ENCODE measurements around the gene FARP1.

FARP1 gene

DNA sequence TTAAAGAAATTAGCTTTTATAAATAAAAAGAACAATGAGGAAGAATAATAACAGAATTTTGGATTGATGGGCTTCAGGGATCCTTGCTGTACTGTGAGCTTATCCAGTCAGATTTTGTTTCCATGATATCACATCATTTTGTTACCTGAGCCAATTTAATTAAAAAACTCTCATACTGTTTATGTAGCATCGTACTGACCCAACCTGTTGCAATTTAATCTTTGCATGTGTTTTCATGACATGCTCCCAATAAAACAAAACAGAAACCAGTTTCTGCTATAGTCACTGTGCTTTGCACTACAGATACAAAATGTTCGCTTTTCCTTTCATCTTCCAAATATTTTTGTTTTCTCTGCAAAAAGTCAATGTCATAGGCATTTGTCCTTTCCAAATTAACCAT lies 143.9 kb downstream of the FARP1 start:
- no peak for DNase-seq (ENCODE audit: low read depth in 3 of 3)

DNA sequence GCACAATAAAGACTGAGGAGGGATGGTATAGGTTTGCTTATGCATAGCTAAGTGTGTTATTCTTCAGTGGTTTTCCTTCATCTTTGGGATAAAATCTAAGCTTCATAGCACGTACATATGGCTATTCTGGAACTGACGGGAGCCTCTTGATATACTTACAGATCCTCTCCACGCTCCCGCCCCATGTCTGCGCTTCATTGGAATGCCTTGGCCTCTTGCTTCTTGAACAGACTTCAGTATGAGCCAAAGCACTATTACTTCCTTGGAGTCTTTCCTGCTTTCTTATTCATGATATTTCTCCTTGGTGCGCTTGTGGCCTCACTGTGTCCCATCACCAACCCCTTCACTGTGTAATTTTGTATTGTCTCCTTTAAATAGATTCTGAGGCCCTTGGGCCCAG lies 145.3 kb downstream of the FARP1 start:
- DNase-seq (ENCODE audit: low read depth in 3 of 3): no peak

DNA sequence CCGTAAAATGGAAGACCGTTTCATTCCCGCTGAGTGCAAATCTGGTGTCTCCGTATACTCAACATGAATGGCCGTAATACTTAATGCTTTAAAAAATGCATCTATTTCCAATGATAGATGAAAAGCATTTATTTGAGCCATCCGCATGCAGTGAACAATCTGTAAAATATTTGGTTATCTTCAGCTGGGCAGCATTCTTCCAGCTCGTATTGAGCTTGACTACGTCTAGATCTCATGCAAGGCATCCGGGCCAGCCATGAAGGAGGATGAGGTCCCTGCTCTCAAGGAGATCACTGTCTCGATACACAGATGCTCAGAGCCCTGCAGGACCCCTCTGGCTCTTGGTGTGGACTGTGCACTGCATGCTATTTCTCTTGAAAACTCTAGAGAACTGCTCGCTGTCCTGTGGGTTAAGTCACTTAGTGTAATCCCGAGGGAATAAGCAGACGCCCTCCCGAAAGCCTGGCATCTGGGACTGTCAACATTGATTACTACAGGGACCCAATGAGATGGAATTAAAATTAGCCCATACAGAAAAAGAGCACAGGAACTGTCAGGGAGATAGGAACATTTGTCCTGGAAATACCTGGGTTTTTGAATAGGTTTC lies 146.5 kb downstream of the FARP1 start:
- no peak for DNase-seq (ENCODE audit: low read depth in 3 of 3)

DNA sequence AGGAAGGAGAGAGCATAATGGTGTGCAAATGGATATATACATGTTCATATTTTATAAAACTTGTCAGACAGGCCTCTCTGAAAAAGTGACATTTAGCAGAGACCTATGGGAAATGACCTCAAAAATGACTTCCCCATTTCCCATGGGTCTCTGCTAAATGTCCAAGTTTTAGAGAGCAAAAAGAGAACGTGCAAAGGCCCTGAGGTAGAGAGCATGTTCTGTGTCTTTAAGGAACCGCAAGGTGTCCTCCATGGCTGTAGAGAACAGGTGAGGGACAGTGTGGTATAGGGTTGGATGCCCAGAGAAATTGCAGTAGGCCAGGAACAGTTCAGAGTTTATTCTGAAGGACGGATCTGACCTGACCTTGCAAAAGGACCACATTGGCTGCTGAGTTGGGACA lies 147.4 kb downstream of the FARP1 start:
- no peak for DNase-seq (ENCODE audit: low read depth in 3 of 3)

DNA sequence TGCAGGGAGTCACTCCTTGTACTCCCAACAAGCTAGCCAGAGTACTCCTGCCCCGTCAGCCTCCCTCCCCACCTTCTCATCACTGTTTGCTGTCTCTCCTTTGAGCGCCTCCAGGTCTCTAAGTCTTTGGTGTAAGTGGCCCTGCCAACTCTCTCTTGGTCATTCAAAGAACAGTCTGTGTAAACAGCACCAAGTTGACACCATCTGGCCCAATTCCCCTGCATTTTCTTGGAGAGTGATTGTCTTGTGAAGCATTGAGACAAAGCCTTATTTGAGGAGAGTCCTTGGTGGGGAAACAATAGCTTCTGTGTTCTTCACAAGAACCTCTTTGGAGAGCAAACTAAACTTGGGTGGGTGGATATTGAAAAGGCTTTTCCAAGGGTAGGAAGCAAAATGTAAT lies 148.8 kb downstream of the FARP1 start:
- DNase-seq (ENCODE audit: low read depth in 3 of 3): no peak

DNA sequence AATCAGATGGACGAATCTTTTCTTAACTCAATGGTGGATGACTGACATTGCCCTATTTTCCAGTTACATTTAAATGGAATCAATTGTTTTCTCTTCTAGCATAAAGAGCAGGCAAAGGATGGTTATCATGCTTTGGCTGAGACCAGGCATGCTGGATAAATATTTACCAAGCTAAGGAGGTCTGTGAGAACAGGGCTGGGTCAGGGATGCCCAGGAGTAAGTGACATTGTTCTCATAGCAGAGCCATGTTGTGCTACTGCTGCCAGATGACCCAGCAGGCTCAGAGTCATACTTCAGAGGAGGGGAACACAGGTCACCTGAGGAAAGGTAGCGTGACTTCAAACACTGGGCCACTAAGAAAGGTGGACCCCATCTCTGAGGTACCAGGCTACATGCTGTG lies 150.2 kb downstream of the FARP1 start:
- no peak for DNase-seq (ENCODE audit: low read depth in 3 of 3)

DNA sequence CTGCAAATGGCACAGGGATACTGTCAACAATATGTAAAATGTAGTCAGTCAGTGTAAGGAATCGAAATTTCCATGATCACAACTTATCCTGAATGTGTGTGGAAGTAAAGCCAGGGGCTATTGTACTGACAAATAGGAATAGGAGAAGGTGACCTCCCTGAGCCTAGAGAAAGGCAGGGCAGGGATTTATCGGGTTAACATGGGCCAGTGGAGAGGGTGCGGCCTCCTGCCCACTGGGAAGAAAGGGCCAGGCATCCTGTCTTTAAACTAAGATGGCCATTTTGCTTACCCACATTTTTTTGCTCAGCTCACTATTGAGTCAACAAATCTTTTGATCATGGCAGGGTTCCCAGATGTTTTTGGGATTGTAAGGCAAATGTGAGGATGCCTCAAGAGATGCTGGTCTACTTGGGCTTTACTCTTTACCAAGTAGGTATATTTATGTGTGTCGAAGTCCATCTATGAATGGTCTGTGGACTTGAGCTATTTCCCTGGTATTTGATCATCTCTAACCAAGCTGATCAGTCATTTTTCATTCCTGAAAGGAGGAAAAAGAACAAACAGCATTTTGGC lies 150.8 kb downstream of the FARP1 start:
- no peak for DNase-seq (ENCODE audit: low read depth in 3 of 3)

DNA sequence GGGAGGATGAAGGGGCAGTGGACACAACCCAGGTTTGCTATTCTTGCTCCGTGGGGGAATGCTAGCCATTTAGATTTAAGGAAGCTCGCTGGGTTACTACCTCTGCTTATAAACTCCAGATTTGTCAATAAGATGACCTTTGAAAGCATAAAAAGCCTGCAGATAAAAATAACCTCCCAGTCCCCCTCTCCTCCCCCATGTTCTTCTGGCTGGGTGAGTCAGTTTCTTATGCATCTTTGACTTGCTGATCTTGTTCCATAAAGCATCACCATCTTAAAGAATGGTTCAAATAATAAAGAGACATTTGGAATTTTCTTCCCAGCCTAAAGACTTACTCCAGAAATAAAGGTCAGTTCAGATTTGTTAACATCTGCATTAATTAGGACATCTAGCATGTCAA lies 152.5 kb downstream of the FARP1 start:
- no peak for DNase-seq (ENCODE audit: low read depth in 3 of 3)

DNA sequence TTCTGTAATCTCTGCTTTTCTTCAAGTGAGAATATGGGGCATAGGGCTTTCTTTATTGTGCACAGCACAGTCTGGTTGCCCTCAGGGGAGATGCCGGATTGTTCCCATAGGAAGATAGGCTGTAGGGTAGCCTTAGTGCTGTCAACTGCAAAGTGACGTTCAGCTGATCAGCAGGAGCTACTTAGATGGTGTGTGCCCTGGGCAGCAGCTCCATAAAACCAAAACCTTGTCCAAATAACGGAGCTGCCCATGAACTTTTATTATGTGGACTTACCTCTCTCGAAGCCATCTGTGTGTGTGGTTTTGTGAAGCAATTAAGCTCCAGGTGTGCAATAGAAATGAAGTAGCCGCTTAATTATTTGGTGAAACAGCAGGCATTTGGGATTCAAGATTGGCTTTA lies 154.2 kb downstream of the FARP1 start:
- DNase-seq (ENCODE audit: low read depth in 3 of 3): no peak

DNA sequence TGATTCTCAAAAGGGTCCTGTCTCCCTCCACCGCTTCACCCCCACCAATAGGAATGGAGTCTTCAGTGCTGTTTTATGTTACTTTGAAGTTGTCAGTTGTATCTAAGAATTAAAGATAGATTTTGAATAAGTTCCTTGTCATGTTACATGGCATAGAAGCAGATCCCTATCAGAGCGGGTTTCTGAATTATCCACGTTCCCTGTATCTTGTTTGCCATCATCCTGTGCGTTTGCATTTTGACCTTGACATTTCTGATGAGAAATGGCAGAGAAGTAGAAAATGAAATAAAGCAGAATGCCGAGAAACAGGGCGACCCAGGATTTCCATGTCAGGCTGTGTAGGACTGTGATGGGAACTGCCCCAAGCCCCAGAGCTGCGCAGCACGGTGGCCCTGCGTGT lies 154.9 kb downstream of the FARP1 start:
- no peak for DNase-seq (ENCODE audit: low read depth in 3 of 3)

DNA sequence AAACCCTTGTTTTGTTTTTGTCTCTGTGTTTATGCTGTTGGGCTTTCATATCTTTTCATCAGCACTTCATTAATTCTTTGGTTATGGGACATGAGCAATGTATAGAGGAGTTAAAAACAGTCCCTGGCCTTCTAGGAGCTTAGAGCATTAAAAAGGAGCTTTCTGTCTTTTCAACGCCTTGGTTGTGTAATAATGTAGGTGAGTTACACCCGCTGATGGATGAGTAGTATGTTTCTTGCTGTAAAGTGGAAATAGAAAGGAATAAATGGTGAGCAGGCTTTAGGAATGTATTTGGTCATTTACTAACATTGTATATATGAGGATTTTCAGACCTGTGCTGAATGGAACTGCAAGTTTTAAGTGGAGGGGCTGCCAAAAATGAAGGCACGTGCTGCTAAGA lies 155.7 kb downstream of the FARP1 start:
- DNase-seq (ENCODE audit: low read depth in 3 of 3): no peak

DNA sequence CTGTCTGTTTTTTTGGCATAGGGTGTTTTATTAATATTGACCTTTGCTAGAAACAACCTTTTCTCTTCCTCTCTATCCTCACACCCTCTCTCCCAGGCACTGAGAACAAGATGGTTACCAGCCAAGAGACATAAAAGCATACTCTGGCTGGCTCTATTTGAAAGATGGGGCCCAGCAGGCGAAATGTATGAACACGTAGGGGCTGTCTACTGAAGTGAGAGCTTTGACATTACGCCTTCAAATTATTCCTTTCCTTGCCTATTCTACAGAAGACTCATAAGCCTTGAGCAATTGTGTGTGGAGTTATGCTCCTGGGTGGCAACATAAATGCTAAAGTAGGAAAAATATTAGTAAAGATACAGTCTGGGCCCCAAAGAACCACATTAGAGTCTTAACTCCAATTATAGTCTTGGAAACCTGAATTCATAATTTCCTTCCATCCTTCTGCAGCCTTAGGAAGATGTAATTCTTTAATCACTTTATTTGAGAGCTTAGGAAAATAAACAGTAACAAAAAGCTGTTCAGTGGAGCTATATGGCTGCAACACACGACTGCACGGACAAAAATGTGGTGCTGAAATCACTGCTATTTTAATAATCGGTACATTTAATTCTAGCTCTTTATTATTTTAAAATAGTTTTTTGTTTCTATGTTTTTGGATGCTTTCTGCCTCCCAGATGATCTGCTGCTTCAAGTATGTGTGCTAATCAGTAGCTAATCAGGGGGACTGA lies 156.5 kb downstream of the FARP1 start:
- no peak for DNase-seq (ENCODE audit: low read depth in 3 of 3)

DNA sequence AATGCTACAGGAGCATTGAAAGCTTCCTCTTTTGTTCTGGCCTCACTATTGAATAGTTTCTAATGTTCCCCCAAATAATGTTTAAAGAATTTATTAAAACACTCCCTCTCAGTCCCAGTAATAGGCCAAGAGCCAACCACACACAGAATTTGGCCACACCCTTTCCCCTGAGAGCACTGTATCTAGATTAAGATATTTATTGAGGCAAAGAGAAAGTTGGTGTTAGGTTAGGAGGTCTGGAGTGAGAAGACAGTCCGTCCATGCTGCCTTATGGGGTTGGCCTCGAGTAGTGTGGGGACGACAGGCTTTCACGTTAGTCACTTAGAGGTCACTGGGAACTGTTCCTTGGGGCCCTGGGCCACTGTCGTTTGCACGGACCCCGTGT lies 157.1 kb downstream of the FARP1 start:
- DNase-seq (ENCODE audit: low read depth in 3 of 3): no peak

DNA sequence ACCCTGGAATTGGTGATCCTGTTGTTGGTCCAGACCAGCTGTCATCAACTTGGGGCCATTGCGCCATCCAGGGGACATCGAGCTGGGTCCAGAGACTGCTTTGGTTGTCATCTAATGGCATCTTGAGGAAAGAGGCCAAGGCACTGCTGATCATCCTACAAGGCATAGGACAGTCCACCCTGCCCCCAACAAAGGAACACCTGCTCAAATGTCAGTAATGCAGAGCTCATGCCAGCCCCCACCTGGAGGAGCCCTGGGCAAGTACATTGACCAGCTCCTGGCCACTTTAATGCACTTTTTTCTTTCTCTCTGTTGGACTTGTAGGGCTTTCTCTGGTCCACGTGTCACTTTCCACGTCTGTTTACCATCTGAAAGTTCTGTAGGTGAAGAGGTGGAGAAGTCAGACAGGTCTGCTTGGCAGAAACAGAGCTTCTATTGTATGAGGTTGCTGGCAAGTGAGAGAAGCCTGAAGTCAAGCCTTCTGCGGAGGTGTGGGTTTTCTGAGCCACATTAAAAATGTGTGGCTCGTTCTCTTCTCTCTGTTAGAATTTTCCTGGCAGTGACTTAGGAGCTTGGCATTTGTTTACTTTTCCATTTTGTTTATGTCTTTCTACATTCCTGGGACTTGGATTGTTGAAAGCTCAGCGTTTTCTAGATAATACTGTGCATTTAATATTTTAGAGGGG lies 158.2 kb downstream of the FARP1 start:
- no peak for DNase-seq (ENCODE audit: low read depth in 3 of 3)

DNA sequence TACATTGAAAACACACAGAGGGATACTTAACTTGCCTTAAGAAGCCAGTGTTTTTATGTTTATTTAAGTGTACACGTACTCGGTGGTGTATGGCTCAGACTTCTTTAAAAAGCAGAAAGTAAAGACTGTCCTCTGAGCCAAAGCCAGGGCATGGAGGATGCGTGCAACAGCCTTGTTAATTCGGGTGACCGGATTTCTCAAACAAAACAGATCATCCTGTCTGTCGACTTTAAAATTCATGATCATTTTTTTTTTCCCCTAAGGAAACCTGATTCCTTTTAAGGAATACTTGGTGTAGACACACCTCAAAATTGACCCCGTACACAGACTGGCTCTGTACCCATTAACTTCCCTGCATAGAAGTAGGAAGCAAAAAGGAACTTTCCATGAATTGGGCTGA lies 158.8 kb downstream of the FARP1 start:
- DNase-seq (ENCODE audit: low read depth in 3 of 3): no peak

DNA sequence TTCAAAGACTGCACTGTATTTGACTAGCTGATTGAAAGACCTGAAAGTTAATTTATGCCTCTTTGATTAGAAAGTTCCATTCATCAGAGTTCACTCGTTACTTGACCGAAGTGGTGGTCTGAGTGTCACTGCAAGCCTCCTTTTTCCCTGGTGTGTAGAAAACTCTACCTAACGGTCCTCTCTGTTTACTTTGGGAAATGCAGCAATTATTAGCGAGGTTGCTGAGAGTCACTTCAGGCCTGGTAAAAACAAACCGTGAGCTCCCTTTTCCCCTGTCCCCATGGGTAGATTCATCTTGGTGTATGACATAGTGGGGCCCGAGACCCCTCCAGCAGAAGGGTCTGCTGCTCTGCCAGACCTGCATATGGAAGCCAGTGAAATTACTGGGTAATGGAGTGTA lies 161.0 kb downstream of the FARP1 start:
- DNase-seq (ENCODE audit: low read depth in 3 of 3): no peak

DNA sequence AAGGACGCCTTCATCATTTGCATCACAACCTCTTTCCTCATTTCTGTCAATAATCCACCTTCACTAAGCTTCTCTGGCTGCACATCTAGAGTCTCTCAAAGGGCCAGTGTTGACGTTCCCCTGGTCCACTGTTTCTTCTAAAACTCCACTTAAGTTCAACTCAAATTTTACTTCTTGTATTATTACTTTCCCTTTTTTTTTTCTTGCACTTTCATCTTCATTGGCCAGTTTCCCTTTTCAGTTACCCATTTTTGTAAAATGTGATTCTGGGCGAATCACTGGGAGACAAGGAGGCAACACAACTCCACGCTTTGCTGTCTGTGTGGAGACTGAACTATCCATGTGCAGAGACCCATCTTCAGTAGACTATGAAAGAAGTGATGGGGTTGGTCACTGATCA lies 162.8 kb downstream of the FARP1 start:
- no peak for DNase-seq (ENCODE audit: low read depth in 3 of 3)

DNA sequence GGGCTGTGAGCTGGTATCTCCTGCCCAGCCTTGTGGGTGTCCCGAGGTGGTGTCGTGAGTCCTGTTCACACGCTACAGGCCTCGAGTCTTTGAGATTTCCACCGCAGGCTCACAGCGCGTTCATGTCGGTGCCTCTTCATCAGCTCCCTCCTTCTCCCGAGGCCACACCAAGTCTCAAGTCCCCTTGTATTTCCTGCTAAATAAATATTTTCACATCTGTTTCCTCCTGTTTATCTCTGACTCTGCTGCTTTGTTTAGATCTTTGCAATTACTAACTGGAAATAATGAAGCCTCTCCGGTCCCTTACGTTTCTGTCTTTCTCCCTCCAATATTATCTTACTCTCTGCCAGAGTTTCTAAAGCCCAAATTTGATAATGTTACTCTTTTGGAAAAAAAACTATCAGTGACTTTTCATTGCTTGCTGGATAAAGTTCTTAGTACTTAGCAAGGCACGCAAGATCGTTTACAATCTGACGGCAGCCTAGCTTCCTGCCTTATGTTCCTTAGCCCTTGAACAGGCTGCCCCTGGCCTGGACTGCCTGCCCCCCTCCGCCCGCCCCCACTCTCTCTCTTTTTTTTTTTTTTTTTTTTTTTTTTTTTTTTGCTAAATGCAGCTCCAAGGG lies 164.7 kb downstream of the FARP1 start:
- DNase-seq (ENCODE audit: low read depth in 3 of 3): no peak

DNA sequence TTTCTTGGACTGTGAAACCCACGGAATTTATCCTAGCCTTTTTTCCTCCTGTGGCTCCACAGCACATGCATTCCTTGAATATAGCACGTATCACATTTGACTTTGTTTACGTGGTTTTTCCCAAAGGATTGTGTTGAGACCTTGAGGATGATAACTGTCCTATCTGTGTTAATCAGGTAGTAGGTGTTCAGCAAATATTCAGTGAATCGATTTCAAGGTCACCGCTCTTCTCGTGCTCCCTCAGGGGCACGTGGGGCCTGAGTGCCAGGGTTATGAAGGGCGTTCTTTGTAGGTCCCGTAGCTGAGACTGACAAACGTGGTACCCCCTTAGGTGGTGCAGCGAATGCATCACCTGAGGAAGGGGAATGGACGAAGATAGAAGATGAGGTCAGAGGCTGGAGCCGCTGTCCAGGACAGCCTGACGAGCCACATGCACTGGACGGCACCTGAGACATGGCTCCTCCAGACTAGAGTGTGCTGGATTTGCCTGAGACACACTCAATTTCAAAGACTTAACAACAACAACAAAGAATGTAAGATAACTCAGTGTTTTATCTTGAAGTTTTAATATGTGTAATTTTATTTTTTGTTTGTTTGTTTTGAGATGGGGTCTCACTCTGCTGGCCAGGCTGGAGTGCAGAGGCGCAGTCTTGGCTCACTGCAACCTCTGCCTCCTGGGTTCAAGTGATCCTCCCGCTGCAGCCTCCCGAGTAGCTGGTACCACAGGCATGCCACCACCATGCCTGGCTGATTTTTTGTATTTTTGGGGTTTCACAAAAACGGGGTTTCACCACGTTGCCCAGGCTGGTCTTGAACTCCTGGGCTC lies 165.4 kb downstream of the FARP1 start:
- no peak for DNase-seq (ENCODE audit: low read depth in 3 of 3)

DNA sequence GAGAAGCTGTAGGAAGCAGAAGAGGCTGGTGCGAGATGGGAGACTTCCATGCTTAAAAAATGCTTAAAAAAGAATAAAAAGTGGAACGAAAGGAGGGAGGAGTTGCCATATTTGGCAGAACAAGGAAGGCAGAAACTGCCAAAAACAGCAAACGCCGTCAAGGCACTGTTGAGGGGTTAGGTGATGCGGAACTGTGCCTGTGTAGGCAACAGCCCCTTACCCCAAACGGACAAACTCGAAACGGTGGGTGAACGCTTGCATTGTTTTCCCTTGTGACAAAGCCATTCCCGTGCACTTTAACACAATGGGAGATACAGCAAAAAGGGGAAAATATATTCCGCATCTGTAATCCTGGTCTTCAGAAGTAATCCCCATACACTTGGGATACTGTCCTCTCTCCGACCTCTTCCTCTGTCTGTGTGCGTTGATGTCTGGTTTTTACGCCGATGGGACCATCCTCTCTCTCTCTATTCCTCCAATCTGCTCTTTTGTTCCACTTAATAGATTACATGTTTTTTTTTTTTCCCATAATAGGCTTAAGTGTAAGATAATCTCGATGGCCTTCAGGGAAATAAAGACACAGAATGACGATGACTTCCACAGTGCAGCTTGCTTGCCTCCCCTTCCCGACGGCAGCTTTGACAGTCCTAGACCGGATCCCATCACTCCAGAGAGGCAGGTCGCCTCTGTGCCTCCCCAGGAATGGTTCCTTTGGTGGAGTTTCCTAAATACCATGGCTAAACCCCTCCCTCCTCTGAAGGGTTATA lies 166.9 kb downstream of the FARP1 start:
- no peak for DNase-seq (ENCODE audit: low read depth in 3 of 3)
